Erythroblast (primary cell): ENCODE results near the gene MEGF8.
"Not testable (repeated sequence)": the region's sequence is repeated elsewhere in the genome, so short reads cannot be mapped to it uniquely, and the experiment has no call there.

Experiments used
- GATA1 ChIP-seq: IDR thresholded peaks from 2 replicates; pipeline ENCODE4 v1.6.1; 2011; ENCODE audit warnings: low read depth, mild to moderate bottlenecking, control low read depth, low read length, moderate library complexity
- POLR2A ChIP-seq: IDR thresholded peaks from 2 replicates; pipeline ENCODE4 v1.6.1; 2011; ENCODE audit warnings: mild to moderate bottlenecking, low read length

GRCh38 chr19:42339922-42340321 lies 14.5 kb downstream of the MEGF8 start:
- not testable (repeated sequence) for TF ChIP-seq POLR2A, GATA1
